Brain microvascular endothelial cell (primary cell): ENCODE measurements around the gene CFAP97D2.

Source experiments
- DNase-seq: peaks from one replicate; pipeline ENCODE4 v3.0.0-alpha.2; 2020
- H3K27ac ChIP-seq: fragments of 250-450 bp; sonication (Bioruptor Pico); 2 replicates; pipeline ENCODE4 v1.5.1; 2020; ENCODE audit warnings: mild to moderate bottlenecking, moderate library complexity
- H3K27me3 ChIP-seq: fragments of 250-450 bp; sonication (Bioruptor Pico); replicated peaks from 2 replicates; pipeline ENCODE4 v1.5.1; 2020; ENCODE audit warnings: mild to moderate bottlenecking
- H3K36me3 ChIP-seq: fragments of 250-450 bp; sonication (Bioruptor Pico); replicated peaks from 2 replicates; pipeline ENCODE4 v1.5.1; 2020; ENCODE audit warnings: mild to moderate bottlenecking
- H3K4me3 ChIP-seq: 2 replicates; pipeline ENCODE4 v1.5.1; 2011; ENCODE audit warnings: low read depth, mild to moderate bottlenecking, control low read depth, low read length, moderate library complexity
- CTCF ChIP-seq: IDR thresholded peaks from 2 replicates; pipeline ENCODE4 v1.5.1; 2011; ENCODE audit warnings: low read depth, mild to moderate bottlenecking, moderate library complexity, low read length, control low read depth, inconsistent platforms; ENCODE audit errors: missing control alignments
- in situ Hi-C: cut with HindIII; loops from 2 replicates; pipeline ENCODE4 v1.10.0; 2017; ENCODE audit warnings: low sequenced_read_pairs, low pct_ligation_motif_present

CFAP97D2 gene

GRCh38 chr13:114208134-114208533 lies 29.1 kb downstream of the CFAP97D2 start:
- Histone ChIP-seq H3K27me3 (no peaks in the 10 kb centered on the region), H3K27ac (no peak overlapping the region), H3K36me3 (no peaks in the 10 kb centered on the region), H3K4me3 (no peak overlapping the region)
- in situ Hi-C loops, result no loop called here
- TF ChIP-seq CTCF, result no peak
- no peak for DNase-seq

GRCh38 chr13:114211446-114212157 lies 32.5 kb downstream of the CFAP97D2 start:
- in situ Hi-C loops, result no loop called here
- H3K27ac ChIP-seq, result no peak overlapping the region

GRCh38 chr13:114212158-114212495 lies 33.1 kb downstream of the CFAP97D2 start:
- peak; percentile 47 for DNase-seq
- Histone ChIP-seq H3K27ac (no peak overlapping the region), H3K4me3 (no peak overlapping the region), H3K27me3 (no peaks in the 10 kb centered on the region), H3K36me3 (no peaks in the 10 kb centered on the region)
- TF ChIP-seq CTCF, result no peak
- in situ Hi-C loops, result no loop called here

More at GRCh38 chr13:114211446-114212157, 32.5 kb downstream of the CFAP97D2 start:
- Histone ChIP-seq H3K27me3 (no peaks in the 10 kb centered on the region), H3K4me3 (no peak overlapping the region), H3K36me3 (no peaks in the 10 kb centered on the region)
- DNase-seq, result no peak
- TF ChIP-seq CTCF, result no peak

GRCh38 chr13:114213980-114214379 lies 34.9 kb downstream of the CFAP97D2 start:
- DNase-seq, result no peak
- H3K27me3 ChIP-seq, result no peaks in the 10 kb centered on the region
- no peak for TF ChIP-seq CTCF
- no peak overlapping the region for H3K4me3 ChIP-seq
- no peak overlapping the region for H3K27ac ChIP-seq
- H3K36me3 ChIP-seq, result no peaks in the 10 kb centered on the region
- in situ Hi-C loops, result no loop called here

GRCh38 chr13:114219392-114219791 lies 40.3 kb downstream of the CFAP97D2 start:
- no peak overlapping the region for H3K4me3 ChIP-seq
- no peak for DNase-seq
- H3K27ac ChIP-seq, result no peak overlapping the region
- no peak for TF ChIP-seq CTCF
- no peaks in the 10 kb centered on the region for H3K27me3 ChIP-seq
- no peaks in the 10 kb centered on the region for H3K36me3 ChIP-seq
- in situ Hi-C loops, result no loop called here

GRCh38 chr13:114222461-114222968 lies 43.5 kb downstream of the CFAP97D2 start:
- no peaks in the 10 kb centered on the region for H3K36me3 ChIP-seq
- no peaks in the 10 kb centered on the region for H3K27me3 ChIP-seq
- no peak overlapping the region for H3K4me3 ChIP-seq
- no peak overlapping the region for H3K27ac ChIP-seq
- in situ Hi-C loops, result no loop called here
- TF ChIP-seq CTCF, result no peak
- peak; percentile 58 for DNase-seq
